HG02610 (cell line): ENCODE data around the gene VPS16.

Source experiments
- ATAC-seq: cut with Tn5 transposase; IDR thresholded peaks from one replicate; pipeline ENCODE4 v1.9.1; 2021; ENCODE audit warnings: mild to moderate bottlenecking, moderate library complexity; ENCODE audit not compliant: unreplicated experiment

The VPS16 gene

DNA sequence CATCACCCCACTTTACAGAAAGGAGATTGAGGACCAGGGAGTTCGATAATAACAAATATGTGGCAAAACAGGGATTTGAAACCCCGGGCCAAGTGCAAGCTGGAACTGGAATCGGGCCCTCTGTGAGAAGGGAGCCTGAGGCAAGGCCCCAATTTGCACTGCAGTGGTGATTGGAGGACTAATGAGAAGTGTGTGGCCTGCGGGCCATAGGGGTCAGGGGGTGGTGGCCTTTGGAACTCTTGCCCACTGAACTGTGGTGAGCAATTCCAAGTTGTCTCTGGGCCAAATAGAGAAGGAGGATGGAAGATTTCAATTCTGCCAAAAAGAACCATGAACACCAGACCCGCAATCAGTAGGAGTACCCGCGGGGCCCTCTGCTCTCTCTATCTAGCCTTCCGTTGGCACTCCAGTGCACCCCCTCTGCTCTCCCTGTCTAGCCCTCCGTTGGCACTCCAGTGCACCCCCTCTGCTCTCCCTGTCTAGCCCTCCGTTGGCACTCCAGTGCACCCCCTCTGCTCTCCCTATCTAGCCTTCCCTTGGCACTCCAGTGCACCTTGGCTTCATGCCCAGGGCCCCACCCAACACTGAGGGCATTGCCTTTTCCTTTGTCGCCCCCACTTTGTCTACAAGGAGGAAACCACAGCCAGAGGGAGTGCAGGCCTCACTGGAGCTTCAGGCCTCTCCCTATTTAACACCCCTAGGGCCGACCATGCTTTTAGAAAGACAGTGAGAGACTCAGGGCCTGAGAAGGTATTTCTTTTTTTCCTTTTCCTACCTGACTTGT is 26.7 kb downstream of the VPS16 start:
- ATAC-seq, result no peak

DNA sequence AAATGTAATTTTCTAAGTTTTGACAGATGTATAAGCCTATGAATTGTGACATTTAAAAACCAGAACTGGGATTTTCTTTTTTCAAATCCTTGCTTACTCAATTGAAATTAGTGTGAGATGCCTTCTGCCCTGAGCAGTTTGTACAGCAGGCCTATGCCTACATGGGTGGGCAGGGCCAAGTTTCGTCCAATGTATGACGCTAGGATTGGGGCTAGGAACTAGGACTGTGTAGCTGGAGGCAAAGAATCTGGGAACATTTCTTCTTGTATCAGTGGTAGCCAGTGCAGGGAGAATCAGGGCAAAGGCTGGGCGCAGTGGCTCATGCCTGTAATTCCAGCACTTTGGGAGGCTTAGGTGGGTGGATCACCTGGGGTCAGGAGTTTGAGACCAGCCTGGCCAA is 28.8 kb downstream of the VPS16 start:
- ATAC-seq, result no peak

DNA sequence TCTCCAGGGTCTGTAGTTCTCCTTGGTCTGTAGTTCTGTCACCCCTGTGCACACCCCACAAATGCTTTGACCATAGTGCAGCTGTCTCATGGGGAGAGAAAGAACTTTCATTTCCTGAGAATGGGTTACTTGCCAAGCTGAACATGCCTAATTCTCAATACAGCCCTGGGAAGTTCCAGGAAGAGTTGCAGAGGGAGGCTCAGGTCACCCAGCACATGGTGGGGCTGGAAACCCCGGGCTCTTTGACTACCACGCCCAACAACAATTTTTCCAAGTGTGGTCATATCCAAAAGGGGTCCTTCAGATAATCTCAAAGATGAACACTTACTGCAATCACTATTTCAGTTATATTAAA is 30.5 kb downstream of the VPS16 start:
- ATAC-seq, result no peak

DNA sequence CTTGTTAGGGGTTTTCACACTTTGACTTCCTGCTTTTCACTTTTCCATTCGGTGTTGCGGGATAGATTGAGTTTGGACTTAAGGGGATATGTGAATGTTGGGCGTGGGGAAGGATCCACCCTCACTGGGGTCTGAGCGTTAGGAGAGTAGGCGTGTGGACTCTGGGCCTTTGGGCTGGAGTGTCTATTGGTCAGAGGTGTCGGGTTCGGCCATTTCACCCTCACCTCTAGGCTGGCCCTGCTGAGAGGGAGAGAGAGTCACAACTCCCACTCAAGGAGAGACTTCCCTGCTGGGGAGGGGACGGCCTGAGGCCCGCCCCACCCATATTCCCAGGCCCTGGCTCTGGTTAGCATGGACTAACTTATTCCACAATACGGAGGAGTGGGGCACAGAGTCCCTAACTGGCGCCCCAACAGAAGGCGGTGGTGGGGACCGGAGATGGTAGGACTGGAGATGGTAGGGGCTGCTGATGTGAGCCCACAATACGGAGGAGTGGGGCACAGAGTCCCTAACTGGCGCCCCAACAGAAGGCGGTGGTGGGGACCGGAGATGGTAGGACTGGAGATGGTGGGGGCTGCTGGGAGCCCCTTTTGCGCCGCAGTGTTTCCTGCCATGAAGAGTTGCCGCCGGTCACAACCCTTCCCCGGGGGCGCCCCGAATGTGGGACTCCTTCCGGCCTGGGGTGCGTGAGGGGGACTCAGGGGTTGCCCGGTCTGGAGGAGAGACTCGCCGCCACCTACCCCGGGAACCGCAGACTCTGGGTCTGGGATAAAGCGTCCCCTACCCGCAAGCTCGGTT is 31.3 kb downstream of the VPS16 start:
- no peak for ATAC-seq

DNA sequence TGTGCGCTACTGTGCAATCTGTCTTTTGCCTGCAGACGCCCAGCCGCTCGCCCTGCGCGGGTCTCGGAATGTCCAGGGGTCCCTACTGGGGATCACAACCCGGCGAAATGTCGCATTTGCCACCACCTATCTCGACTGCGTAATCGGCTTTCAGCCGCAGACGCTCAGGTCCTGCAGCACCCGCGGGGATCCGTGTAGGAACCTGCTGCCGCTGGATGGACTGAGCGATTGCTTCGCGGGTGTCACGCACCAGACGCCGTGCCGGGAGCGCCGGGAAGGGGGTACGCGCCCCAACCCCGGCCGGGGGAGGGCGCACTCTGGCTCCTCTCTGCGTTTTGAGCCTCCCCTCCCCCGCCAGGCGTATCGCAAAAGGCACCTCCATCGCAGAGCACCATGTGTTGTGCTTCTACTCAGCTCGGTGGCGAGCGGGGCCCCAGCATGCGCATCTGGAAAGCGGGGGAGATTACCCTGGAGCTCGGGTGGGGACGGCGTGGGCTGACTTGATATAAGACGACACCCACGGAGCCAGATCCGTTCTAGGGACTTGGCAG is 32.0 kb downstream of the VPS16 start:
- ATAC-seq, result no peak

DNA sequence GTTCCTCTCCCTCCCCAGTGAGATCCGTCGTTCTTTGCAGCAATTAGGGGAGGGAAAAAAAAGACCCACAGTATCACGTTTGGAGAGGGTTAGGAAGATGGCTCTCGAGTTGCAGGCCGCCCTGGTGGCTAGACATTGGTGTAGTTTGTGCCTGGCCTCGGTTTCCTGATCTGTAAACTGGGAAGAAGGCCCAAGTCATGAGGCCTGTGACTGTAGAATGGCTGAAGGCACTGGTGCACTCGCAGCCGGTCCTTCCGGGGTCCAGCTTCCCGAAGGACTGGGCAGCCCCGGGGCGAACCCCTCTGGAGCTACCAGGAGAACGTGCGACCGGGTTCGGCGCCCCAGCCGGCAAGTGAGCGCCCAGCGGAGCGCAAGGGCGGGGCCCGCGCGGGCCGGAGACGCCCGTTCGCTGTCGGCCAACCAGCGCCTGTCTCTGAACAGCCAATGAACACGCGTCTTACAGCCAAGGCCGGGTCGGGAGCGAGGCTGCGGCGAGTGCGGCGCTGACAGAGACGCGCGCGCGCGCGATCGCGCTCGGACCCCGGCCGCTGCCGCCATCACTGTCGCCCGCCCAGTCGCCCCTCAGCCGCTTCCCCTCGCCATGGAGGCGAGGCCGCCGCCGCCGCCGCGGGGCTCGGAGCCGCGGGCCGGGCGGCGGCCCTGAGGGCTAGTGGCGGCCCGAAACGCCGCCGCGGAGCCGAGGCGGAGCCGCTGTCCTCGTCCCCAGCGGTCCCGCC is 32.6 kb downstream of the VPS16 start, which contains the start of gene PTPRA:
Gene PTPRA, plus strand, starts transcription at position 472 of the 737 bp plus-strand sequence. CDS start 90,797 bp downstream, outside the sequence.
- ATAC-seq, result peak; percentile 92

DNA sequence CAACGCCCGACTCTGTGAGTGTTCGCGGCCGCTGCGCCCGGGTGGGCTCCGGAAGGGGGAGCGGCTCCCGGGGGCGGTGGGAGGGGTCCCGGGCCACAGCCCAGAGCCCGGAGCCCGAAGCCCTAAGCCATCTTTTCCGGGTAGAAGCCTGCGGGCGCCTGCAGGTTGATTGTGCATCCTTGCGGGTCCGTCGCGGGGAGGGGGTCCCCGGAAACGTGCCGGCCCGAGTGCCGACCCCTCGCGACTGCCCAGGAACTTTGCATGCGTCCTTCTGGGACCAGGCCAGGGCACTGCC is 33.1 kb downstream of the VPS16 start:
- ATAC-seq, result peak; percentile 47

GRCh38 chr20:2874456-2874855 is 33.9 kb downstream of the VPS16 start:
- no peak for ATAC-seq

- ATAC-seq, result no peak
Observed at GRCh38 chr20:2875690-2876203, 35.2 kb downstream of the VPS16 start.

DNA sequence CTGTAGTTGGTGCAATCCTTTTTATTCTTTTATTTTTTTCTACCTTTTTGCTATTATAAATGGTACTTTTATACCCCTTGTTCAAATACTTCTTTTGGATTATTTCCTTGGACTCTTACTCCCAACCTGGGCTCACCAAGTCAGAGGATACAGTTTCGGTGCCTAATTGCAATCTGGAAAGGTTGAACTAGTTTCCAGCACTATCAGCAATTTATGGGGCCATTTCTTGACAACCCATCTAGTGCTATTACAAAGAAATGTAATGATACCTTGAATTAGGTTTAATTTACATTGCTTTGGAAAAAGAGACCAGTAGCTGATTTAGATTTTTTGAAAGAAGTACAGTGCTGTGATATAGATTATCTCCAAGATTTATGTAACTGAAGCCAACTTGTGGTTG is 38.0 kb downstream of the VPS16 start:
- no peak for ATAC-seq

- ATAC-seq, result no peak
Observed at GRCh38 chr20:2879146-2879545, 38.6 kb downstream of the VPS16 start.

- ATAC-seq, result no peak
Observed at GRCh38 chr20:2880650-2881049, 40.1 kb downstream of the VPS16 start.

DNA sequence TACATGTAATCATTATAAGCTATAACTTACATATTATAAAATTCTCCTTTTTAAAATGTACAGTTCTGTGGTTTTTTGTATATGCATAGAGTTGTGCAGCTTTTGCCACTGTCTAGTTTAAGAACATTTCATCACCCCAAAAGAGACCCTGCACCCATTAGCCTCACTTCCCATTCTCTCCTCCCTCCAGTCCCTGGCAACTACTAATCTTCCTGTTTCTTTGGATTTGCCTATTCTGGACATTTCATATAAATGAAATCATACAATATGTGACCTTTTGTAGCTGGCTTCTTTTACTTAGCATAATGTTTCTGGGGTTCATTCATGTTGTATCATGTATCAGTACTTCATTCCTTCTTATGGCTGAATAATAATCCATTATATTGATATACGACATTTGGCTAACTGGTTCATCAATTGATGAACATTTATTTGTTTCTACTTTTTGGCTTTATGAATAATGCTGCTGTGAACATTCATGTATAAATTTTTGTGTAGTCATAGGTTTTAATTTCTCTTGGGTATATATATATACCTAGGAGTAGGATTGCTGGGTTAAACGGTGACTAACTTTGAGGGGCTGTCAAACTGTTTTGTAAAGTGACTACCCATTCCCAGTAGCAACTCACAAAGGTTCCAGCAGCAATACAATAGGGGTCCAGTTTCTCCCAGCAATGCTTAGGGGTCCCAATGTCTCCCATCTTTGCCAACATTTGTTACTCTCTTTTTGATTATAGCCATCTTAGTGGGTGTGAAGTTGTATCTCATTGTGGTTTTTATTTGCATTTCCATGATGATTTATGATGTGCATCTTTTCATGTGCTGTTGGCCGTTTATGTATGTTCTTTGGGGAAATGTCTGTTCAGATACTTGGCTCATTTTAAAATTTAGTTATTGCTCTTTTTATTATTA is 43.4 kb downstream of the VPS16 start:
- ATAC-seq, result no peak

- ATAC-seq, result no peak
Observed at GRCh38 chr20:2887715-2888114, 47.2 kb downstream of the VPS16 start.

- no peak for ATAC-seq
Observed at GRCh38 chr20:2888224-2888955, 47.8 kb downstream of the VPS16 start.

DNA sequence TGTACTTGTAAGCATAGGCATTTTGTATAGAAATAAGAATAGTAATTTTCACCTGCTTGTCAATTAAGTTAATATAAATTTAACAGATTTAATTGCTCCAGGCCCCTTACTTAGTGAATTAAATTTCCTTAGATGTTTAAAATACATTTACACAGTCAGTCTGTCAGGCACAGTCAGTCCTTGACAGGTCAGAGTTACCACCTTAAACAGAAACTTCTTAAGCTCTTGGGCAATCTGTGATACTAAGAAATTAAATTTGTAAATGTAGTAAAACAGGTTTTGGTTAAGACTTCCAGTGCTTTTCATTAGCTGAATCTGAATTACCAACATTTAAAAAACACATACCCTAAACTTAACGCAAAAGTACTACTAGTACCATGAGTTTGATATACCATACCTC is 48.7 kb downstream of the VPS16 start:
- ATAC-seq, result no peak

GRCh38 chr20:2889797-2890196 is 49.3 kb downstream of the VPS16 start:
- ATAC-seq, result no peak

- ATAC-seq, result no peak
Observed at GRCh38 chr20:2890742-2891141, 50.2 kb downstream of the VPS16 start.

DNA sequence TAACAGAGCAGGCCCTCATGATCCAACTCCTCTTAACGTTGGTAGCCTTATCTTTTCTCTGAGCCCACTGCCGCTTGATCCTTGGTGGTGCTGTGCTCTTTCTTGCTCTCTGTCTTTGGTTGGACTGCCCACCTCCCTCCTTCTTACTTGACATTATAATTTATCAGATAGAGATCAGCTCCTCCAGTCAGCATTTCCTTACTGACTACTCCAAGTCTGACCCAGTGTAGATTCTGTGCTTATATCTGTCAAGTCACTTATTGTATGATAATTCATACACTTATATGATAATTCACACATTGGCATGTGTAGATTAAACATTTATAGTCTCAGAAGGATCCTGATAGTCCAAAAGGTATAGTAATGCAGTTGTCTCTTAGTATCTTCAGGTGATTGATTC is 50.8 kb downstream of the VPS16 start:
- ATAC-seq, result no peak

DNA sequence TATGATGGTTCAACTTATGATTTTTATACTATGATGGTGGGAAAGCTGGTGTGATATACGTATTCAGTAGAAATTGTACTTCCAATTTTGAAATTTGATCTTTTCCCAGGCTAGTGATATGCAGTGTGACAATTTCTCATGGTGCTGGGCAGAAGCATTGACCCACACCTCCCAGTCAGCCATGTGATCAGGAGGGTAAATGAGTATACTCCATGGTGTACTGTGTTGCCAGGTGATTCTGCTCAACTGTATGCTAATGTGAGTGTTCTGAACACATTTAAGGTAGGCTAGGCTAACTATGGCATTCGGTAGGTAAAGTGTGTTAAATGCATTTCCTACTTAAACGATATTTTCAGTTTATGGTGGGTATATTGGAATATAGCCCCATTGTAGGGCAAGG is 51.8 kb downstream of the VPS16 start:
- no peak for ATAC-seq
